Hematopoietic multipotent progenitor cell treated with erythropoietin and hydrocortisone succinate and interleukin-3 and kit ligand, for 4 days (in vitro differentiated cells): Measurements from ENCODE around the gene TSHZ1.
"Not testable (repeated sequence)": the region's sequence is repeated elsewhere in the genome, so short reads cannot be mapped to it uniquely, and the experiment has no call there.

Source experiments
- DNase-seq: peaks from one replicate; pipeline ENCODE4 v3.0.0-alpha.2; 2015

TSHZ1 gene

DNA sequence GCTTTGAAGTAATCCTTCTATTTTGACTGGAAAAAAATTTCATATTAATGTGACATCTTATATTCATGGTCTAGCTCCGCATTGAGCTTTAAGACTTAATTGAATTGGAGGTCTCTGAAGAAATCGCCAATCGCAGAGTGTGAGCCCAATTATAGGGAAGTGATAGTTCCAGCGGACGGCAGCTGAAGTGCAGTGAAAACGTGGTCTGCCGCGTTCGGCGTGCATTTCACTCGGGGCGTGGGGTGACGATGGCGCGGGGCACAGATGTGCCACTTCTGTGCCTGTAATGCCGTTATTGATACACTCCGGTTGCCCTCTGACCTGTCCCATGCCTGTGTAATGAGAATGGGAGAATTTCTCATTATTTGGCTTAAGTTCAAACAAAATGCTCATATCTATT is 106.7 kb downstream of the TSHZ1 start:
- DNase-seq, result no peak

DNA sequence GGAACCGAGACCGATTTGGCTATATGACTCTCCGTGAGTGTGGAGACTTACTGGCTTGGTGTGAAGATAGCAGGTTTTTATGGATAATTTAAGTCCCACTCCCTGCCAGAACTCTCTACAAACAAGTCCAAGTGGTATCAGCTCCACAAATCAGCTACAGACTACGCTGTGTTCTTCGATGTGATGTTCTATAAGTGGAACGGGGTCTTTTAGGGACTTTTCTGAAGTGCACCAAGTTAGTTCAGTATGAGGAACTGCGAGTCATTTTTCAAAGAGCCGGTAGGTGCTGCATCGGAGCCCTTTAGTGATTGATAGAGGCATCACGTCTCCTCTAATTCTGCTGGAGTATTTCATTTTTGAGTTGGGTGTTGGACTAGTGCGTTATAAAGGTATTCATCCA is 107.1 kb downstream of the TSHZ1 start:
- DNase-seq, result no peak

DNA sequence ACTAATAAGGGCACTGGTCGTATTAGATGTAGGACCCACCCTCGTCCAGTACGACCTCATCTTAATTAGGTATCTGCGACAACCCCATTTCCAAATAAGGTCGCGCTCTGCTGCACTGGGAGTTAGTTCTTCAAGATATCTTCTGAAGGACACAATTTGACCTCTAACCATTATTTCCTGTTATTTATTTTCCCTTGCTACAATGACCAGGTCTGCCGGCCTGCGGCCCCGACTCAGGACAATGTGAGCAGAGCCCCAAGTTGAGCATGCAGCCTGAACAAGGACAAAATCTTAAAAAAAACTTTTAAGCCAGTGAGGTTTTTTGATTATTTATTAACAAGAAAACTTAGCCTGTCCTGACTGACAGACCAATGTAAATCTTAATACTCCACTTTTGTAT is 109.3 kb downstream of the TSHZ1 start:
- DNase-seq, result no peak

- no peak for DNase-seq
These were observed 109.9 kb downstream of the TSHZ1 start for GRCh38 chr18:75320506-75320905.

DNA sequence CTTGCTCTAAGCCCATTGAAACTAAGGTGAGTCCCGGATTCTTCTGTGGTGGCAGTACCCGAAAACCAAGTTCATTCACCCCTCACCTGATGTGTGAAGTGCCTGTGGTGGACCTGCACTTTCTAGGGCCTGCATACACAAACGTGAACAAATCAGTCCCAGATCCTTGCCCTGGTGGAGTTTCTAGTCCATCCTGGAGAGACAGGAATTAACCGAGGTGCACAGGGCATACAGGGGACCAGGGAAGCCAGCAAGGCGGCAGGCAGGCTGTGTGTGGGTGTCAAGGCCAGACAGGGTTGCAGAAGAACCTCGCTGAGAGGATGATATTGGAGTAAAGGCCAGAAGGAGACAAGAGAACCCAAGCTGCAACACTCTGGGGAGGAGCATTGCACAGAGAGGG is 110.8 kb downstream of the TSHZ1 start:
- no peak for DNase-seq

GRCh38 chr18:75322206-75322605 is 111.6 kb downstream of the TSHZ1 start:
- DNase-seq, result no peak

DNA sequence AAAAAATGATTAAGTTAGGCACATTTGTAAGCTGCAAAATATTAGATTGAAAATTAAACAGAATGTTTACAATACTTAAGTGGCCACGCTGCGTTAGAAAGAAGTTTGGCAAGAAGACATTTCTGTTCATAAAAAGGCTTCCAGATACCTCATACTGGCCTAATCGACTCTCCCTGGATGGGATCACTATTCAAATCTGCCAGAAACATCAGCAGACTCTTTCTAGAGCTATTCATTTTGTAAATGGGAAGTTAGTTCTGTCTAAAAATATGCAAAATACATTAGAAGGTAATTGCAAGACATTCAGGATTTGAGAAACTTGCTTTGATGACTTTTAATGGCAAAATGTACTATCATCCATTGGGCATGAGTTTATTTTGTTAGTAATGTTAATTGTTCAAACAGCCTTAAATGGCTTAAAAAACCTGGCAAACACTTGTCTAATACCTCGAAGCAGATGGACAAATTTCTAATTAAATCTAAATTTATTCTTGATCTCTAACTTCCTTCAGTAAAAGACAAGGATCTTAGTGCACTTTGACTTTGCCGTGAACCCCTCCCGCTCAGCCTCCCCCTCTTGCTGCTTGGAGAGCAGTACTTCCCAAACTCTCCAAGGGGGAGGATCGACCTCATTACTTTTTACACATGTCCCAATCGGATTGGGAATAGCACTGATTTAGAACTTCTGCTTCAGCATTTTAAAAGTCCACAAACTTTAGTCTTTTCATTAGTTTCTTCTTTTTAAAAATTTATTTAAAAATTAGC is 113.4 kb downstream of the TSHZ1 start:
- no peak for DNase-seq

DNA sequence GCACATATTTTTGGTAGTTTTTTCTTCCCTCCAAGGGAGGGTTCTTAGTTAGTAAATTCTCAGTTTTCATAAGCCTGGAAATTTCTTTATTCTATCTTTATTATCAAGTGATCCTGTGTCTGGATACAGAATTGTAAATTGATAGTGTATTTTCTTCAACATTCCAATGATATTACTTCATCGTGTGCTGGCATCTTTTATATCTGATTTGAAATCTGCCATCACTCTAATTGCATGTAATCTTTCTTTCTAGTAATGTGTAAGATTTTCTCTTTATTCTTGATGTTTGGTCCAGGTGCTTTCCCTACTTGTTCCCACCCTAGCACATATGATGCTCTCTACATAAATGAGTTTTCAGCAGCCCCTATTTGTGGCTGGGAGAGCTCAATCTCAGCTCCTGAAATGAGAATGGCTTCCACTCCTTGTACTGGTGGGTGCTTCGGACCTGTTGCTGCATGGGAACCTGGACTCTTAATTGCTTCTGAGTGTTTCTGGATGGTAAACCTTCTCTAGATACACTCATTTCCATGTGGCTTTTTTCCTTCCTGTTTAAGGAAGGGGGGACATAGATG is 114.2 kb downstream of the TSHZ1 start:
- DNase-seq, result no peak

GRCh38 chr18:75329753-75330152 is 119.2 kb downstream of the TSHZ1 start:
- DNase-seq, result not testable (repeated sequence)

DNA sequence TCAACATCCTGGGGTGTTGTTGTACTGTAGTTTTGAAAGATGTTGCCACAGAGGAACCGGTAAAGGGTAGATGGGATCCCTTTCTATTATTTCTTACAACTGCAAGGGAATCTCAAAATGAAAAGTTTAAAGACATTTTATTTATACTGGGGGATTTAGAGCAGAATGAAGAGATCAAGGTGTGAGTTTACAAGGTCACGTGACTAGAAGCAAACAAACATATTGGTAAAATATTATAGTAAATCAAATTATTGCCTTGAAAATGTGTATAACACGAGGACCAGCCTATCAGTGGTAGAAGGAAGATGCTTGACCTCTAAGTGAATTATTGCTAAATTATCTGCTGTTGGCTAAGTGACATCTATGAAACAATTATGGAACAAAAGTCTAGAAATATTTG is 119.7 kb downstream of the TSHZ1 start:
- no peak for DNase-seq

- DNase-seq, result no peak
These were observed 124.3 kb downstream of the TSHZ1 start for GRCh38 chr18:75334869-75335268.

DNA sequence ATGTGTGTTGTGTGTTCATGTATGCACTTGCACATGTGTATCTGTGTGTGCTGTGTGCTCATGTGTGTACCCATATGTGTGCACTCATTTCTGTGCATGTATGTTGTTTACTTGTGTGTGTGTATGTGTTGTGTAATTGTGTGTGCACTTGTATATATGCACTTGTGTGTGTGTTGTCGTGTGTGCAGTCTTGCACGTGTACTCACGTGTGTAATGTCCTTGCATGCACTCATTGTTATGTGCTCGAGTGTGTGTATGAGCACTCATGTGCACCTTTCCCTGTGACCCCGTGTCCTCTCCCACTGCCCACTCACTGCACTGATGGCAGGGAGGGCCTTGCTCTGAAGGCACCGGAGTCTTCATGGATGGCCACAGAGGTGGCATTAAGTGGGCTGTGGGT is 124.9 kb downstream of the TSHZ1 start:
- DNase-seq, result no peak

GRCh38 chr18:75336767-75337166 is 126.2 kb downstream of the TSHZ1 start:
- no peak for DNase-seq

- DNase-seq, result no peak
These were observed 126.8 kb downstream of the TSHZ1 start for GRCh38 chr18:75337348-75337747.

DNA sequence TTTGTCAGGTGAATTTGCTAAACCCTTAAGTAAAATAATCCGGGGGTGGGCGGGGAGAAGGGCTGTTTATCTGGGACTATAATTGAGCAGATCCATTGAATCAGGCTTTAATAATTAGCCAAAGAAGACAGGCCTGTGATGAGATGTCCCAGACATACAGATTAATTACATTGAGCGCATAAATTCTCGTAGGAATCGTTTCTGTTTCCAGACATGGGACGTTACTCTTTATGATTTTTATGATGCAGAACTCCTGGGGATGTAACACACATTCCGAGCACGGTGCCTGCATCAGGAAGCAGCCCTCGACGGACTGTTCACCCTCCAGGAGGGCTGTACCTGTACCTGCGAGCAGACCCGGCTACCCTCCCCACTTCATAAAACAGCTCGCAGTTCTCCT is 128.0 kb downstream of the TSHZ1 start:
- no peak for DNase-seq
